PC-3 (cell line): Measurements from ENCODE around the gene HDGF. TPM values are rescaled to one million over a fixed set of nuclear protein-coding genes. Genes with fewer than 3 reads are reported as not detected.
A peak's percentile ranks its signal among the peaks of the same experiment; 100 is the strongest.

Experiments
- ATAC-seq: fragments of 200-7000 bp; cut with Tn5 transposase; 2 replicates; pipeline ENCODE4 v1.9.1; 2020; ENCODE audit warnings: mild to moderate bottlenecking, moderate library complexity
- BruUV-seq: library from RNA; stranded (reverse); fragments of 400-500 nt; replicated peaks from 2 replicates; lab custom pipeline; 2021; lab: Mats Ljungman, UMichigan
- CTCF ChIA-PET: fragments of 300-600 bp; sonication (Branson Sonifier 250); formaldehyde crosslinking; loops from one replicate; lab custom pipeline; 2022; ENCODE audit warnings: antibody characterized with exemption; lab: Charles Lee
- POLR2A ChIA-PET: fragments of 300-600 bp; sonication (Branson Sonifier 250); formaldehyde crosslinking; loops from one replicate; lab custom pipeline; 2022; ENCODE audit warnings: antibody characterized with exemption; ENCODE audit not compliant: unreplicated experiment; lab: Charles Lee
- DNase-seq: peaks from one replicate; pipeline ENCODE4 v3.0.0-alpha.2; 2015
- H2AFZ ChIP-seq: fragments of 300-600 bp; sonication (generic); 2 replicates; pipeline ENCODE4 v1.6.0; 2016; ENCODE audit warnings: antibody characterized with exemption, low read length
- H3F3A ChIP-seq: fragments of 300-600 bp; sonication (generic); one replicate; pipeline ENCODE4 v1.6.0; 2017; ENCODE audit warnings: antibody characterized with exemption, low read length, control low read depth, mild to moderate bottlenecking; ENCODE audit not compliant: unreplicated experiment
- H3K27ac ChIP-seq: fragments of 300-600 bp; sonication (generic); 2 replicates; pipeline ENCODE4 v1.5.1; 2016; ENCODE audit warnings: mild to moderate bottlenecking, low read length
- H3K27me3 ChIP-seq: fragments of 300-600 bp; sonication (generic); 2 replicates; pipeline ENCODE4 v1.6.1; 2016; ENCODE audit warnings: low read length, mixed read lengths
- H3K36me3 ChIP-seq: fragments of 300-600 bp; sonication (generic); 2 replicates; pipeline ENCODE4 v1.6.1; 2016; ENCODE audit warnings: low read depth, mixed run types, low read length, mixed read lengths
- H3K4me1 ChIP-seq: fragments of 300-600 bp; sonication (generic); 2 replicates; pipeline ENCODE4 v1.5.1; 2016; ENCODE audit warnings: low read length; ENCODE audit not compliant: insufficient read depth
- H3K4me2 ChIP-seq: fragments of 300-600 bp; sonication (generic); 2 replicates; pipeline ENCODE4 v1.6.0; 2016; ENCODE audit warnings: low read length
- H3K4me3 ChIP-seq: fragments of 300-600 bp; sonication (generic); 2 replicates; pipeline ENCODE4 v1.5.1; 2016; ENCODE audit warnings: mild to moderate bottlenecking, low read length, mixed read lengths
- H3K79me2 ChIP-seq: fragments of 300-600 bp; sonication (generic); 2 replicates; pipeline ENCODE4 v1.6.1; 2017; ENCODE audit warnings: low read length, mixed read lengths
- H3K9ac ChIP-seq: fragments of 300-600 bp; sonication (generic); 2 replicates; pipeline ENCODE4 v1.6.0; 2016; ENCODE audit warnings: mild to moderate bottlenecking, low read length
- H3K9me2 ChIP-seq: fragments of 300-600 bp; sonication (generic); replicated peaks from 2 replicates; pipeline ENCODE4 v1.6.1; 2016; ENCODE audit warnings: mixed run types, low read length, mixed read lengths
- H3K9me3 ChIP-seq: fragments of 300-600 bp; sonication (generic); 2 replicates; pipeline ENCODE4 v1.6.1; 2016; ENCODE audit warnings: low read length, mixed read lengths
- H4K20me1 ChIP-seq: fragments of 300-600 bp; sonication (generic); 2 replicates; pipeline ENCODE4 v1.6.1; 2016; ENCODE audit warnings: low read length, mixed read lengths
- CTCF ChIP-seq: fragments of 300-600 bp; sonication (generic); conservative IDR thresholded peaks from 2 replicates; pipeline ENCODE4 v1.5.1; 2017; ENCODE audit warnings: antibody characterized with exemption, low read depth, mild to moderate bottlenecking, low read length
- EZH2 ChIP-seq: fragments of 300-600 bp; sonication (generic); IDR thresholded peaks from one replicate; pipeline ENCODE4 v1.6.1; 2017; ENCODE audit warnings: antibody characterized with exemption, mild to moderate bottlenecking, low read length; ENCODE audit not compliant: unreplicated experiment
- EZH2phosphoT487 ChIP-seq: fragments of 300-600 bp; sonication (generic); IDR thresholded peaks from 2 replicates; pipeline ENCODE4 v1.6.1; 2018; ENCODE audit warnings: mild to moderate bottlenecking, antibody characterized with exemption, low read length, borderline replicate concordance
- intact Hi-C: fragments of 100-400 bp; cut with micrococcal nuclease; formaldehyde crosslinking; loops from 2 replicates; pipeline ENCODE4 v1.9.0; 2023
- total RNA-seq: library from RNA; depleted of rRNA; stranded (reverse); fragments of >200 nt; gene quantifications from 2 replicates; pipeline ENCODE4 v1.2.3, GENCODE V29; 2014

The HDGF gene
- total RNA-seq, 1 experiment from 2014 or later = 586 TPM

- Histone ChIP-seq H3K9me3 (no peaks in the 10 kb centered on the region), H3K9me2 (no peaks in the 10 kb centered on the region), H3K4me2 (peak overlapping the region; percentile 98), H3K27ac (0 out of 2 replicates have a peak overlapping the region, but pooled peaks have one; percentile 48), H3K4me3 (peak overlapping the region; percentile 71), H3K79me2 (peaks cover 17% of the 10 kb centered on the region), H2AFZ (peak overlapping the region; percentile 83; the same call in 1 of the 2 replicates), H3K36me3 (no peaks in the 10 kb centered on the region; the same call in 1 of the 2 replicates), H3K4me1 (peaks cover 43% of the 10 kb centered on the region), H3F3A (no peaks in the 10 kb centered on the region), H4K20me1 (no peaks in the 10 kb centered on the region), H3K9ac (peak overlapping the region; percentile 63), H3K27me3 (no peaks in the 10 kb centered on the region)
- intact Hi-C loops = no loop called here
- DNase-seq (no peak), ATAC-seq (no peak)
- CTCF ChIA-PET = interaction anchor here (0.7 to 3.7 kb wide), 3 partner anchors 14 to 110 kb away, joined by 3 to 84 read pairs (median 13); no protein-coding TSS in a partner anchor
- no TSS peak for BruUV-seq
- POLR2A ChIA-PET = interaction anchor here (0.6 kb wide), 1 partner anchor 27 kb away, joined by 3 read pairs; no protein-coding TSS in a partner anchor
- no peak for TF ChIP-seq EZH2phosphoT487
- no peak for TF ChIP-seq EZH2
- TF ChIP-seq CTCF = no peak
Measured at GRCh38 chr1:156704166-156704711, 47.2 kb downstream of the HDGF start.

- no peaks in the 10 kb centered on the region for H3K27me3 ChIP-seq
- no peaks in the 10 kb centered on the region for H3K9me3 ChIP-seq
- H3K79me2 ChIP-seq = peaks cover 17% of the 10 kb centered on the region
- no TSS peak for BruUV-seq
- peaks cover 42% of the 10 kb centered on the region for H3K4me1 ChIP-seq
- H4K20me1 ChIP-seq = no peaks in the 10 kb centered on the region
- H3K4me3 ChIP-seq = peak overlapping the region; percentile 71; the same call in 1 of the 2 replicates
- no peak overlapping the region for H2AFZ ChIP-seq
- ChIA-PET CTCF (interaction anchor here (2.0 kb wide), 1 partner anchor 14 kb away, joined by 13 read pairs; no protein-coding TSS in a partner anchor), POLR2A (no interaction called here)
- peak overlapping the region; percentile 98 for H3K4me2 ChIP-seq
- TF ChIP-seq EZH2 = no peak
- TF ChIP-seq CTCF = no peak
- no peak for TF ChIP-seq EZH2phosphoT487
- peak overlapping the region; percentile 63; the same call in 1 of the 2 replicates for H3K9ac ChIP-seq
- no peak for DNase-seq
- no peak for ATAC-seq
- intact Hi-C loops = no loop called here
- no peak overlapping the region for H3K27ac ChIP-seq
- H3K36me3 ChIP-seq = no peaks in the 10 kb centered on the region; the same call in 1 of the 2 replicates
- H3K9me2 ChIP-seq = no peaks in the 10 kb centered on the region
- no peaks in the 10 kb centered on the region for H3F3A ChIP-seq
Measured at GRCh38 chr1:156703741-156704140, 47.7 kb downstream of the HDGF start.

- Histone ChIP-seq H3K4me3 (peak overlapping the region; percentile 71; the same call in 1 of the 2 replicates), H3K9me3 (no peaks in the 10 kb centered on the region), H3F3A (no peaks in the 10 kb centered on the region), H3K9ac (0 out of 2 replicates have a peak overlapping the region, but pooled peaks have one; percentile 63), H3K4me1 (peaks cover 42% of the 10 kb centered on the region), H3K4me2 (peak overlapping the region; percentile 98), H3K27ac (no peak overlapping the region), H2AFZ (no peak overlapping the region), H3K9me2 (no peaks in the 10 kb centered on the region), H4K20me1 (no peaks in the 10 kb centered on the region), H3K27me3 (no peaks in the 10 kb centered on the region), H3K79me2 (peaks cover 17% of the 10 kb centered on the region), H3K36me3 (no peaks in the 10 kb centered on the region; the same call in 1 of the 2 replicates)
- CTCF ChIA-PET = interaction anchor here (2.0 kb wide), 1 partner anchor 14 kb away, joined by 13 read pairs; no protein-coding TSS in a partner anchor
- intact Hi-C loops = no loop called here
- ATAC-seq (no peak), DNase-seq (no peak)
- TF ChIP-seq EZH2phosphoT487 (no peak), CTCF (no peak), EZH2 (no peak)
- POLR2A ChIA-PET = no interaction called here
- BruUV-seq = no TSS peak
Measured at GRCh38 chr1:156703336-156703735, 48.1 kb downstream of the HDGF start.
